ENCODE results near the gene WFDC11. TPM values are rescaled to one million over a fixed set of nuclear protein-coding genes. Genes with fewer than 3 reads are reported as not detected.

WFDC11 gene
- total RNA-seq, 1 experiment from 2014 or later: not detected

- H3K36me3 Mint-ChIP-seq (ENCODE audit: insufficient read depth, unreplicated experiment): no peaks in the 10 kb centered on the region
- DNase-seq: no peak
- intact Hi-C loops (cut with micrococcal nuclease; ENCODE audit: unreplicated experiment): no loop called here
- CTCF ChIA-PET: no interaction called here
- H3K4me1 Mint-ChIP-seq (ENCODE audit: low read depth, unreplicated experiment): no peaks in the 10 kb centered on the region
- H3K4me3 Mint-ChIP-seq (ENCODE audit: low read depth, unreplicated experiment): no peak overlapping the region
- peaks cover 55% of the 10 kb centered on the region for H3K27me3 Mint-ChIP-seq (ENCODE audit: unreplicated experiment)
- TF ChIP-seq CTCF (IDR thresholded peaks at IDR 0.05; ENCODE audit: unreplicated experiment): no peak
- H3K9me3 Mint-ChIP-seq (ENCODE audit: low read depth, unreplicated experiment): peaks cover 2% of the 10 kb centered on the region
- no TSS peak for BruUV-seq (replicated peaks)
- H3K27ac Mint-ChIP-seq (ENCODE audit: unreplicated experiment): no peak overlapping the region
Measured at GRCh38 chr20:45607810-45608209, 62.2 kb downstream of the WFDC11 start.

Small RNA genes lying within 50 kb of the gene (microRNA-seq; reads per million reads assigned to microRNA genes)
- gene MIR3617: 7.0 reads per million, percentile 25 among the genes with 10 or more reads in this experiment

Other genes starting within 250 kb of the WFDC11 start
- 295 TPM in 2 replicates for gene WFDC2, start 200.5 kb downstream of the WFDC11 start, total RNA-seq (2022)
- gene SPINT3, start 154.6 kb downstream of the WFDC11 start, total RNA-seq (2022): not detected in 2 replicates
- gene WFDC6, start 130.8 kb downstream of the WFDC11 start, total RNA-seq (2022): not detected in 2 replicates
- gene EPPIN, start 122.8 kb downstream of the WFDC11 start, total RNA-seq (2022): not detected in 2 replicates
- gene WFDC8, start 91.0 kb downstream of the WFDC11 start, total RNA-seq (2022): not detected in 2 replicates
- gene WFDC10A, start 40.5 kb downstream of the WFDC11 start, total RNA-seq (2022): not detected in 2 replicates
- gene WFDC9, start 39.0 kb downstream of the WFDC11 start, total RNA-seq (2022): not detected in 2 replicates
- not detected in 2 replicates for gene WFDC13, start 31.8 kb upstream of the WFDC11 start, total RNA-seq (2022)
- not detected in 2 replicates for gene WFDC10B, start 34.8 kb upstream of the WFDC11 start, total RNA-seq (2022)
- gene SPINT4, start 52.1 kb upstream of the WFDC11 start, total RNA-seq (2022): not detected in 2 replicates
- gene WFDC3, start 121.6 kb upstream of the WFDC11 start, total RNA-seq (2022): 0.71 and 1.0 TPM in 2 replicates
- gene DNTTIP1, start 121.7 kb upstream of the WFDC11 start, total RNA-seq (2022): 51.2 and 55.2 TPM in 2 replicates
- gene UBE2C, start 142.4 kb upstream of the WFDC11 start, total RNA-seq (2022): 189 and 210 TPM in 2 replicates
- gene TNNC2, start 157.1 kb upstream of the WFDC11 start, total RNA-seq (2022): not detected in 2 replicates
- gene SNX21, start 163.6 kb upstream of the WFDC11 start, total RNA-seq (2022): 7.6 and 8.7 TPM in 2 replicates
- gene ACOT8, start 187.2 kb upstream of the WFDC11 start, total RNA-seq (2022): 37.9 and 39.9 TPM in 2 replicates
- 5.2 and 6.1 TPM in 2 replicates for gene ZSWIM3, start 187.4 kb upstream of the WFDC11 start, total RNA-seq (2022)
- 20.2 and 20.5 TPM in 2 replicates for gene ZSWIM1, start 211.0 kb upstream of the WFDC11 start, total RNA-seq (2022)
- 3.8 and 5.8 TPM in 2 replicates for gene SPATA25, start 217.4 kb upstream of the WFDC11 start, total RNA-seq (2022)
- gene NEURL2, start 221.0 kb upstream of the WFDC11 start, total RNA-seq (2022): 6.8 and 8.3 TPM in 2 replicates
- gene CTSA, start 221.1 kb upstream of the WFDC11 start, total RNA-seq (2022): 164 and 201 TPM in 2 replicates
- 1.4 and 1.6 TPM in 2 replicates for gene PLTP, start 241.9 kb upstream of the WFDC11 start, total RNA-seq (2022)